ENCODE measurements around the gene GTF3C6.

- TF ChIP-seq POLR2A (IDR thresholded peaks at IDR 0.05) (no peak), CTCF (IDR thresholded peaks at IDR 0.05) (no peak)
Observed at GRCh38 chr6:111015389-111016124, 57.1 kb downstream of the GTF3C6 start.

Measured in thyroid gland (tissue), 4 donors.